HepG2 (cell line): Measurements from ENCODE around the gene SP6.

Source experiments
- KLF15 ChIP-seq: sonication (generic); formaldehyde crosslinking; IDR thresholded peaks from 2 replicates; pipeline ENCODE4 v1.8.1; 2023; ENCODE audit warnings: borderline replicate concordance, mild to moderate bottlenecking, inconsistent platforms, missing genetic modification reagents, mixed read lengths
- TF ChIP-seq, protein P1 (sequence below): sonication (generic); formaldehyde crosslinking; IDR thresholded peaks from 2 replicates; pipeline ENCODE4 v1.5.0; 2020; ENCODE audit warnings: mild to moderate bottlenecking, missing genetic modification reagents, moderate library complexity
- TF ChIP-seq, protein P2 (sequence below): sonication (generic); formaldehyde crosslinking; conservative IDR thresholded peaks from 2 replicates; pipeline ENCODE4 v1.4.0; 2020; ENCODE audit warnings: missing genetic modification reagents
- TF ChIP-seq, protein P3 (sequence below): sonication (generic); formaldehyde crosslinking; IDR thresholded peaks from 2 replicates; pipeline ENCODE4 v1.5.1; 2020; ENCODE audit warnings: missing genetic modification reagents, mild to moderate bottlenecking, borderline replicate concordance
- TF ChIP-seq, protein P4 (sequence below): IDR thresholded peaks from 2 replicates; pipeline ENCODE4 v1.6.1; 2012; ENCODE audit warnings: inconsistent platforms

DNA sequence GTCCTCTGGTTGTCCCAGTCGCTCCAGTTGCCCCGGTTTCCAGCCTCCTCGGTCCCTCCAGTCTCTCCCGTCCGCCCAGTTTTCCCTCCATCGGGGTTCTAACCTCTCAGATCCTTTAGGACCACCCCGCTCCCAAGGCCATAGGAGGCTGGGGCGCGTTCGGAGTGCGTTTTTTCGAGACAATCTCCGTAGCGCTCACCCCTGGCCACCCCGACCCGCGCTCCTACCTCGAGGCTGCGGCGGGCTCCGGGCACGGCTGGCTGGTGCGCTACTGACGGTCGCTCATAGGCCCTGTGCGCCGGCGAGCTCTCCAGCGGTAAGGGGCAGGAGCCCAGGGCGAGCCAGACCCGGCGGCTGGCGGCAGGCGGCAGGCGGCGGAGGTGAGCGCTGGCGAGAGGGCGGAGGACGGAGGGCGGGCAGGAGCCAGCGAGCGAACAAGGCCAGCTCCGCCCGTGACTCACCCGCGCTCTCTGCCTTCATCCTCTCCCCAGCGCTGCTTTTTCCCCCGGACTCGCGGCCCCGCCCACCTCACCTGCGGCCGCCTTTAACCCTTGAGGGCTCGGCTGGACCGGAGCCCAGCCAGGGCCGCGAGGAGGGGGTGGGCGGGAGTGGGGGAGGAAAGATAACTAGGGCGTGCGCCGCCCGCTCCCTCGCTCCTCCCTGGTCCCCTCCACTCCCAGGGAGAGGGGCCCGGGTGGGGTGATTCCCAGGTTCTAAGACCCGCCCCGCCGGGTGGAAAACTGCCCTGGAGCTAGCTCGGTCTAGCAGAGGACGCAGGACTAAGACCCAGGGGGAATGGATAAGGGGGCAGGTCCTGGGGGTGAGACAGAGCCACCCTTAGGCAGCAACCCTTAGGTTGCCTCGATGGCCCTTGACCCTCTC is at the start of gene SP6:
- TF ChIP-seq, protein P1, sequence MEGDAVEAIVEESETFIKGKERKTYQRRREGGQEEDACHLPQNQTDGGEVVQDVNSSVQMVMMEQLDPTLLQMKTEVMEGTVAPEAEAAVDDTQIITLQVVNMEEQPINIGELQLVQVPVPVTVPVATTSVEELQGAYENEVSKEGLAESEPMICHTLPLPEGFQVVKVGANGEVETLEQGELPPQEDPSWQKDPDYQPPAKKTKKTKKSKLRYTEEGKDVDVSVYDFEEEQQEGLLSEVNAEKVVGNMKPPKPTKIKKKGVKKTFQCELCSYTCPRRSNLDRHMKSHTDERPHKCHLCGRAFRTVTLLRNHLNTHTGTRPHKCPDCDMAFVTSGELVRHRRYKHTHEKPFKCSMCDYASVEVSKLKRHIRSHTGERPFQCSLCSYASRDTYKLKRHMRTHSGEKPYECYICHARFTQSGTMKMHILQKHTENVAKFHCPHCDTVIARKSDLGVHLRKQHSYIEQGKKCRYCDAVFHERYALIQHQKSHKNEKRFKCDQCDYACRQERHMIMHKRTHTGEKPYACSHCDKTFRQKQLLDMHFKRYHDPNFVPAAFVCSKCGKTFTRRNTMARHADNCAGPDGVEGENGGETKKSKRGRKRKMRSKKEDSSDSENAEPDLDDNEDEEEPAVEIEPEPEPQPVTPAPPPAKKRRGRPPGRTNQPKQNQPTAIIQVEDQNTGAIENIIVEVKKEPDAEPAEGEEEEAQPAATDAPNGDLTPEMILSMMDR (CRISPR knock-in tag) = peak; percentile 72
- TF ChIP-seq, protein P2, sequence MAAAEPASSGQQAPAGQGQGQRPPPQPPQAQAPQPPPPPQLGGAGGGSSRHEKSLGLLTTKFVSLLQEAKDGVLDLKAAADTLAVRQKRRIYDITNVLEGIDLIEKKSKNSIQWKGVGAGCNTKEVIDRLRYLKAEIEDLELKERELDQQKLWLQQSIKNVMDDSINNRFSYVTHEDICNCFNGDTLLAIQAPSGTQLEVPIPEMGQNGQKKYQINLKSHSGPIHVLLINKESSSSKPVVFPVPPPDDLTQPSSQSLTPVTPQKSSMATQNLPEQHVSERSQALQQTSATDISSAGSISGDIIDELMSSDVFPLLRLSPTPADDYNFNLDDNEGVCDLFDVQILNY (CRISPR knock-in tag) = no peak
- TF ChIP-seq, protein P3, sequence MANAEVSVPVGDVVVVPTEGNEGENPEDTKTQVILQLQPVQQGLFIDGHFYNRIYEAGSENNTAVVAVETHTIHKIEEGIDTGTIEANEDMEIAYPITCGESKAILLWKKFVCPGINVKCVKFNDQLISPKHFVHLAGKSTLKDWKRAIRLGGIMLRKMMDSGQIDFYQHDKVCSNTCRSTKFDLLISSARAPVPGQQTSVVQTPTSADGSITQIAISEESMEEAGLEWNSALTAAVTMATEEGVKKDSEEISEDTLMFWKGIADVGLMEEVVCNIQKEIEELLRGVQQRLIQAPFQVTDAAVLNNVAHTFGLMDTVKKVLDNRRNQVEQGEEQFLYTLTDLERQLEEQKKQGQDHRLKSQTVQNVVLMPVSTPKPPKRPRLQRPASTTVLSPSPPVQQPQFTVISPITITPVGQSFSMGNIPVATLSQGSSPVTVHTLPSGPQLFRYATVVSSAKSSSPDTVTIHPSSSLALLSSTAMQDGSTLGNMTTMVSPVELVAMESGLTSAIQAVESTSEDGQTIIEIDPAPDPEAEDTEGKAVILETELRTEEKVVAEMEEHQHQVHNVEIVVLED (CRISPR knock-in tag) = peak; percentile 34; the same call in 1 of the 2 replicates
- TF ChIP-seq, protein P4, sequence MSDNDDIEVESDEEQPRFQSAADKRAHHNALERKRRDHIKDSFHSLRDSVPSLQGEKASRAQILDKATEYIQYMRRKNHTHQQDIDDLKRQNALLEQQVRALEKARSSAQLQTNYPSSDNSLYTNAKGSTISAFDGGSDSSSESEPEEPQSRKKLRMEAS = peak; percentile 67
- TF ChIP-seq KLF15 (CRISPR knock-in tag) = no peak
